HEK293 (cell line): ENCODE data around the gene NXPH2.

Experiments
- KLF16 ChIP-seq: fragments of 450-650 bp; formaldehyde crosslinking; IDR thresholded peaks from 2 replicates; pipeline ENCODE4 v1.5.1; 2017; ENCODE audit warnings: missing biosample characterization, missing genetic modification characterization
- ZNF473 ChIP-seq: fragments of 450-650 bp; formaldehyde crosslinking; IDR thresholded peaks from 2 replicates; pipeline ENCODE4 v1.5.1; 2017; ENCODE audit warnings: missing biosample characterization, missing genetic modification characterization
- TF ChIP-seq, protein P1 (sequence below): fragments of 450-650 bp; formaldehyde crosslinking; IDR thresholded peaks from 2 replicates; pipeline ENCODE4 v1.5.1; 2016; ENCODE audit warnings: missing biosample characterization, missing genetic modification characterization

DNA sequence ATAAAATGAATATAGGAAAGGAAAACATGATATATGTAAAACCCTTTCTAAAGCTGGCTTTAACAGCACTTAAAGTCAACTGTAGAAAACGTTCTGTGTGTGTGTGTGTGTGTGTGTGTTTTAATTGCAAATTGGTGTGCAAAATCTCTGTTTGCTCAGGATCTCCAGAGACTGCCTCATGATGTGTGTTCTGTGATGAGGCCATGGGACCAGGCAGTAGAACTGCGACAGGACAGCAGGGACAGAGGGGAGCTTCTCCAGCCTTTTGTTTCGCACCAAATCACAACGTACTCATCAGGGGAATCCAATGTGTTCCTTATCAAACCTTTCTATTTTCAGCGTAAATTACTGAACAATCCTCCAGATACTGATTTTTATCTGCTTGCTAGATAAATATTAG, 66.7 kb downstream of the NXPH2 start:
- TF ChIP-seq, protein P1, sequence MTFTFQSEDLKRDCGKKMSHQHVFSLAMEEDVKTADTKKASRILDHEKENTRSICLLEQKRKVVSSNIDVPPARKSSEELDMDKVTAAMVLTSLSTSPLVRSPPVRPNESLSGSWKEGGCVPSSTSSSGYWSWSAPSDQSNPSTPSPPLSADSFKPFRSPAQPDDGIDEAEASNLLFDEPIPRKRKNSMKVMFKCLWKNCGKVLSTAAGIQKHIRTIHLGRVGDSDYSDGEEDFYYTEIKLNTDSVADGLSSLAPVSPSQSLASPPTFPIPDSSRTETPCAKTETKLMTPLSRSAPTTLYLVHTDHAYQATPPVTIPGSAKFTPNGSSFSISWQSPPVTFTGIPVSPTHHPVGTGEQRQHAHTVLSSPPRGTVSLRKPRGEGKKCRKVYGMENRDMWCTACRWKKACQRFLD = no peak
- TF ChIP-seq KLF16 (tag by site-specific recombination) (no peak), ZNF473 (tag by site-specific recombination) (no peak)
